HT-29 (cell line): ENCODE data around the gene SLC15A4. TPM values are rescaled to one million over a fixed set of nuclear protein-coding genes. Genes with fewer than 3 reads are reported as not detected.
"Not testable (repeated sequence)": the region's sequence is repeated elsewhere in the genome, so short reads cannot be mapped to it uniquely, and the experiment has no call there.

Experiments
- DNase-seq: peaks from one replicate; pipeline ENCODE4 v3.0.0-alpha.2; 2015; ENCODE audit warnings: low spot score
- total RNA-seq: library from RNA; depleted of rRNA; stranded (reverse); fragments of >200 nt; shearing (Covaris generic); gene quantifications from 2 replicates; pipeline ENCODE4 v1.2.3, GENCODE V29; 2014

Gene SLC15A4
- total RNA-seq, 1 experiment from 2014 or later: 17.9 TPM

DNA sequence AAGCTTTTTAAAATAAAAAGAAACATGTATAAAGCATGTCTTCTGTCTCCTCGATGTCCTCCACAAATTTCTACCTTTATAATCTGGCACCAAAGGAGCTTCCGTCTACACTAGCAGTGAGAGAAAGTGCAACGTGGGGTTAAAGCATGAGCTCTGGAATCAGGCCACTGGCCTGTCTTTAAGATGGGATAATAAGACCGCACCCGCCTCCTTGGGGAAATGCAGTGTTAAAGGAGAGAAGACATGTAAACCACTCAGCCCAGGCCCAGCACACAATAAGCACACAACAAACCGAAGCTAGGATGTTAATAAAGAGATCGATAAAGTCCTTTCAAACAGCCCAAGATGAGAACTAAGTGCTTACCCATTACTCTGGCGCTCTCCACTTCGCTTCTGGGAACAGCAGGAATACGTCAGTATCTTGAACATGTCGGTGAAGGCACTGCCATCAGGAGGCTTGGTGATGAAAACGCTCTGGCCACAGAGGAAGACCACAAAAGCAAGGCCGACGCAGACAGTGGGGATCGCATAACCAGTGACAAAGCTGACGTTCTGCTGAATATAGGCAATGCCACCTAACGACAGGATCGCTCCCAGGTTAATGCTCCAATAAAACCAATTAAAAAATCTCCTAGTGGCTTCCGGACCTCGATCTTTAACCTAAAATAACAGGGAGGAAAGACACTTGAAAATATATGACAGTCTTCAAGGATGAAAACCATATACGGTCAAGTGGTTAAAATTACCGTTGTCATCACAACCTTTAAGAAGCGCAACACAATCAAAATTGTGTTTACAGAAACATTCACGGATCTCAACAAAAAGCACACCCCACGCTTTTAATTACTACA lies 9.1 kb downstream of the SLC15A4 start:
- no peak for DNase-seq

GRCh38 chr12:128813883-128814282 lies 9.9 kb downstream of the SLC15A4 start:
- DNase-seq: no peak

DNA sequence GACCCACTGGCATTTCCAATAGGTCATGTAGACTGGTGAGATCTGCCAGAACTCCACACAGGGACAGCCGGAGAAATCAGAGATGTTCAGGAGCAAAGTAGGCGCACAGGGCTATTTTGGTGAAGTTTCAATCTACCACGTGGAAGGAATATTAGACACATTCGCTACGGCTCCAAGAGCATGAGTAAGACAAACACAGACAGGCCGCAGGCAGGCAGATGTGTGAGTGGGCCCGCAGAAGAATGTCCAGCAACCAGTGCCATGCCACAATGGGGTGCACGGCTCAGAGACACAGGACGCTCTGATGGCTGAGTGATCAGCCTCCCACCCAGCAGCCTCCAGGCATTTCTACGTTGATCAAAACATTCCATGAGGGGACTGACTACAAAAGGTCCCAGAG lies 10.4 kb downstream of the SLC15A4 start:
- DNase-seq: no peak

GRCh38 chr12:128811806-128812205 lies 12.0 kb downstream of the SLC15A4 start:
- no peak for DNase-seq

- DNase-seq: no peak
Observed at GRCh38 chr12:128810182-128811127, 13.3 kb downstream of the SLC15A4 start.

DNA sequence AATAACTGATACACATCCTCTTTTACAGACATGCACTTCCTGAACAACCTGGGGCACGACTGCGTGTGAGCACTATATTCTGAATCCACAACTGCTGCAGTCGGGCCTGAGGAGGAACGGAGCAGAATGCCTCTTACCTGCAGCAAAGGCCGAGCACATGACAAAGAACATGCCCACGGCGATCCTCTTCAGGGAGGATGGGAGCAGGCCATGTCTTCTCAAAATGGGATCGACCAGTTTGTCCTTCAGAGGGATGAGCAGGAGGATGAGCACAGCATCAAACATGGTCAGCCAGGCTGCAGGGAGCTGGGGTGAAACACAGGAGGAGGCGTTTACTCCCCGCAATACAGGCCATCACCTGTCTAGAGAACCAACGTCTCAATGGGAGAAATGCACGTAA lies 15.1 kb downstream of the SLC15A4 start:
- DNase-seq: no peak

DNA sequence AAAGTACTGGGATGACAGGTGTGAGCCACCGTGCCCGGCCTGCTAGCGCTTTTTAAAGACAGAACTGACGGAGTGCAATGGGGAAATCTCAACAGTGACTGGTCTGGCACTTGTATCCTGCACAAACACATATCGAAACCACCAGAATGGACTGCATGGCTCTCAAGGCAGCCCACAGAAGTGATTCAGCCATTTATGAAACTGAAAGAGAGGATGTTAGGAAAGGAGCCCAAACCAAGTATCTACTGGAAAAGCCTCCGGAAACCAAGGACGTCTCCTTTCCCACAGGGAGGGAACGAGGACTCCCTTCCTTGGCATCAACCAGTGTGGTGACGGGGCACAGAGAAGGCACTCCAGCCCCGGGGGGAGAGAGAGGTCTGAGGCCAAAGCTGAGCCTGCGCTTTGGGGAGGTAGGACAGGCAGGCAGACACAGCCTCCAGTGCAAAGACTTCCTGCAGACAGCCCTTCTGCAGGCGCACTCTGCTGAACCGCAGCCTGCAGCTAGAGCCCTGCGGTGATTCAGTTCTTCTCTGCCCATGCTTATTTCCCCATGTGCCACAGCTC lies 16.5 kb downstream of the SLC15A4 start:
- DNase-seq: no peak

DNA sequence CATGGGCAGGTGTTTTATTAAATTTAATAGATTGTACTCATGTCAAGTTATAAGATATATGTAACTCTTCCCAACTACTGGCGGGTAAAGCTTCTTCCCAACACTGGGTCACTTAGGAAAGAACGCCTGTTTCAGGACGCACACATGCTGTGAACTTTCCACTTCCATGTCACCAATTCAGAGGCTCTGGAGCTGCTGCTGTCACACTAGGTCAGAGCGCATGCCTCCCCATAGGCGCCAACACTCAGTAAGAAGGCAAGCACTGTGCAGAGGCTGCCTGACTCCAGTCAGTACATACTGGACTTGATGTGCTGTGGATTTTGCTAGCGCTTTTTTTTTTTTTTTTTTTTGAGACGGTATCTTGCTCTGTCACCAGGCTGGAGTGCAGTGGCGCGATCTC lies 17.2 kb downstream of the SLC15A4 start:
- no peak for DNase-seq

DNA sequence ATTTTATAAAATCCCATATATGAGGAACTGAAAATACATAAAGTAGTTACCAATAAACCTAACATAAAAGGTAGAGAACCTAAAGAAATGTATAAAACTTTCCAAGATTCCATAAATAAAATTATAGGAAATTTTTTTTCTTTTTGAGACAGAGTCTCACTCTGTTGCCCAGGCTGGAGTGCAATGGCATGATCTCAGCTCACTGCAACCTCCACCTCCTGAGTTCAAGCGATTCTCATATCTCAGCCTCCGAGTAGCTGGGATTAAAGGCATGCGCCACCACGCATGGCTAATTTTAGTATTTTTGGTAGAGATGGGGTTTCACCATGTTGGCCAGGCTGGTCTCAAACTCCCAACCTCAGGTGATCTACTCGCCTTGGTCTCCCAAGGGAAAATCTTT lies 18.4 kb downstream of the SLC15A4 start:
- not testable (repeated sequence) for DNase-seq

DNA sequence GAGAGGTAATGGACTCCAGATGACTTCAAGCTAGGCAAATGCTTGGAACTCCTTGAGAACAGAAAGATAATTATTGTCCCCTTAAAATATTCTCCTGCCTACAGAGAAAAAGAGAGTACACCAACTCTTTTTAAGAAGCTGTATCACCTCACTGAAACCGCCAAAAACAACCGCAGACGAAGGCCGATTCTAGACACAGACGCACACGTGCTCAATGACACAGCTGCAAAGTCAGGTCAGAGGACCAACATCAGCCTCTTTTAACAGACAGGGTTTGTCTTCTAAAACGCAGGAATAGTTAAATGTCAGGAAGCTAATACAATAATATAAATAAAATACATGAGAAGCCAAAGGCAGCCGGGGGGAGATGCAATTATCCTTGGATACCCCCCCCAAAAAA lies 19.0 kb downstream of the SLC15A4 start:
- no peak for DNase-seq

DNA sequence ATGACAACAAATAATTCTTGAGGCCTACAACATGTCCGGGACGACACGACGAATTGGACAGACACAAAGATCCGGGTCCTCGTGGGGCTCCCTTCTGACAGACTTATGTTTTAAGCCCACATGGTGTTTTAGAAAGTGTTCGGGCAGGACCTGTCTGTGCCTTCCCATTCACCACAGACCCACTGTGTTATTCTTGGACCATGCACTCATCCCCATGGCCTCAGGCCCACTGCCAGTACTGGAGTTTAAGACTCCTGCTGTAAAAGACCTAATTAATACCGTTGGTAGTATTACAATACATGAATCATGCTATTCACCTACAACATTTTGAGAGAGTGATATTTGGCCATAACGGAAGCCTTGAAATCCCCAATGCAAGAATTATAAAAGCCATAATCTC lies 20.0 kb downstream of the SLC15A4 start:
- DNase-seq: no peak

DNA sequence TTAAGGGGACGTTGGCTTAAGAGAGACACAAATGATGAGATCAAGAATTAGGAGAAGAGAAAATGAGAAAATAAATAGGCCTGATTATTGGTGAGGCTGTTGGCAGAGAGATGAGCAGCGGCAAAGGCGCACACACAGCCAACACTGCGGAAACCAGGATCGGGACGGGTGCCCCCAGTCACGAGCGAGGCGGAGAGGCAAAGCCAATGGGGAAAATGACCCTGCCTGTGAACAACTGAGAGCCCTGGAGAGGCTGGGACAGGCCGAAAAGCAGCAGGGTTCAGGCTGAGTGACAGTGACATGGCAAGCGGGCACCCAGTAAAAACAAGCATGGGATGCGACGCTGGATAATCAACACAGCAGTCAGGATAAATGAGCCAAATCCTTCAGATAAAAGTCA lies 21.0 kb downstream of the SLC15A4 start:
- DNase-seq: no peak

GRCh38 chr12:128801879-128802391 lies 21.8 kb downstream of the SLC15A4 start:
- no peak for DNase-seq

DNA sequence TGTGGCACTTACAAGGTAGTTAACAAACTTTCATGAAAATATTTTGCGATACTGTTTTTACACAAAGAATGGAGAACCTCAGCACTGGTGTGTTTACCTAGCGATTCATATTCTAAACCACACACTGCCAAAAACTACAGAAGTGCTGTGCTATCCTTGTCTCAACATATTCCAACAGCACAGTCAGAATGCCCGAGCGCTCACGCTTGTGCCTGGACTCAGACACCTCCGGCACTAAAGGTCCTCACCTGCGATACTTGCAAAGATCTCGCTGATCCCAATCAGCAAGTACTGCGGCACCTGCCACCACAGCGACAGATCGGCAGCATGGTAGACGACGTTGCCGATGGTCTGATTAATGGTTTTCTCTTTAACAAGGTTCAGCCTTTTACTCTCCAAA lies 23.2 kb downstream of the SLC15A4 start:
- no peak for DNase-seq

- no peak for DNase-seq
Observed at GRCh38 chr12:128798571-128799341, 25.0 kb downstream of the SLC15A4 start.

GRCh38 chr12:128797119-128798118 lies 26.3 kb downstream of the SLC15A4 start:
- no peak for DNase-seq

- no peak for DNase-seq
Observed at GRCh38 chr12:128796439-128797118, 27.2 kb downstream of the SLC15A4 start.

DNA sequence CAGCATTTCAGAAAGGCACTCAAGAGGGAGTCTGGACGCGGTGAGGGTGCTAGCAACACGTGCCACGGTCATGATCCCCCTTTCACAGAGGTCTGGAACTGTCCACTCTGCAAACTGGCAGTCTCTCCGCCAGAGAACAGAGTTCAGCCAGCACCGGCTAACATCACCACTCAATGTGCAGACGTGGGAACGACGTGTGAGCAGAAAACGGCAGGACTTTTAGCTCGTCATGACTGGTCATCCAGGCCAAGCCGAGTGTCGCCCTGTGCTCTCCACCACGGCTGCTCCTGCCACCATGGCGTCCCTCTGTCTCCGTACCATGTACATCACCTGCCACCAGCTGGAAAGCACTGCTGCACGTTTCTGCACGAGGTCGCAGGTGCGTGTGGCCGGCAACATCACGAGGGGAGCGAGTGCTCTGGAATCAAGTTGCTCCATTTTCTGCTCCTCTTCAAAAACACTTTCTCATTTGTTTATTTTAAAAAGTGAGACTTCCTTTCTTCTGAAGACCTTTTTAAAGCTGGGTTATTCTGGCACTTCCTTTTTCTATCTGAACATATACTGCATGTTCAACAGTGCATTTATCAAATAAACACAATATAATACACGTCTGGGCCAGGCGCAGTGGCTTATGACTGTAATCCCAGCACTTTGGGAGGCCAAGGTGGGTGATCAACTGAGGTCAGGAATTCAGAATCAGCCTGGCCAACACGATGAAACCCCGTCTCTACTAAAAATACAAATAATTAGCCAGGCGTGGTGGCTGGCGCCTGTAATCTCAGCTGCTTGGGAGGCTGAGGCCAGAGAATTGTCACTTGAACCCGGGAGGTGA lies 28.0 kb downstream of the SLC15A4 start:
- DNase-seq: no peak
